ENCODE results near the gene KCNN4.

The KCNN4 gene

GRCh38 chr19:43735013-43735412 lies 45.8 kb downstream of the KCNN4 start:
- Histone ChIP-seq H3K36me3 (ENCODE audit: control insufficient read depth, insufficient read depth, low read length) (peaks cover 38% of the 10 kb centered on the region), H3K4me3 (ENCODE audit: low read depth, low read length) (no peak overlapping the region), H3K9me3 (ENCODE audit: control insufficient read depth, insufficient read depth, low read length) (no peaks in the 10 kb centered on the region), H3K4me1 (ENCODE audit: control insufficient read depth, insufficient read depth, low read length) (no peaks in the 10 kb centered on the region), H3K27me3 (ENCODE audit: control insufficient read depth, insufficient read depth, low read length) (no peaks in the 10 kb centered on the region), H3K9ac (ENCODE audit: low read depth, low read length) (no peak overlapping the region)

GRCh38 chr19:43731846-43732245 lies 48.9 kb downstream of the KCNN4 start:
- Histone ChIP-seq H3K9me3 (ENCODE audit: control insufficient read depth, insufficient read depth, low read length) (no peaks in the 10 kb centered on the region), H3K4me1 (ENCODE audit: control insufficient read depth, insufficient read depth, low read length) (no peaks in the 10 kb centered on the region), H3K36me3 (ENCODE audit: control insufficient read depth, insufficient read depth, low read length) (peaks cover 28% of the 10 kb centered on the region), H3K4me3 (ENCODE audit: low read depth, low read length) (no peak overlapping the region), H3K9ac (ENCODE audit: low read depth, low read length) (no peak overlapping the region), H3K27me3 (ENCODE audit: control insufficient read depth, insufficient read depth, low read length) (no peaks in the 10 kb centered on the region)

- Histone ChIP-seq H3K4me1 (ENCODE audit: control insufficient read depth, insufficient read depth, low read length) (no peaks in the 10 kb centered on the region), H3K9ac (ENCODE audit: low read depth, low read length) (no peak overlapping the region), H3K27me3 (ENCODE audit: control insufficient read depth, insufficient read depth, low read length) (no peaks in the 10 kb centered on the region), H3K36me3 (ENCODE audit: control insufficient read depth, insufficient read depth, low read length) (peaks cover 28% of the 10 kb centered on the region), H3K4me3 (ENCODE audit: low read depth, low read length) (no peak overlapping the region), H3K9me3 (ENCODE audit: control insufficient read depth, insufficient read depth, low read length) (no peaks in the 10 kb centered on the region)
These were observed 49.4 kb downstream of the KCNN4 start for GRCh38 chr19:43731346-43731745.

- H3K9me3 ChIP-seq (ENCODE audit: control insufficient read depth, insufficient read depth, low read length): no peaks in the 10 kb centered on the region
These were observed 50.9 kb downstream of the KCNN4 start for GRCh38 chr19:43729919-43730318.

GRCh38 chr19:43727593-43727853 lies 53.2 kb downstream of the KCNN4 start:
- no peaks in the 10 kb centered on the region for H3K4me1 ChIP-seq (ENCODE audit: control insufficient read depth, insufficient read depth, low read length)

More at GRCh38 chr19:43729919-43730318, 50.9 kb downstream of the KCNN4 start:
- Histone ChIP-seq H3K27me3 (ENCODE audit: control insufficient read depth, insufficient read depth, low read length) (no peaks in the 10 kb centered on the region), H3K36me3 (ENCODE audit: control insufficient read depth, insufficient read depth, low read length) (peaks cover 28% of the 10 kb centered on the region), H3K4me1 (ENCODE audit: control insufficient read depth, insufficient read depth, low read length) (no peaks in the 10 kb centered on the region), H3K4me3 (ENCODE audit: low read depth, low read length) (no peak overlapping the region), H3K9ac (ENCODE audit: low read depth, low read length) (no peak overlapping the region)

GRCh38 chr19:43726736-43727592 lies 53.8 kb downstream of the KCNN4 start:
- no peak overlapping the region for H3K9ac ChIP-seq (ENCODE audit: low read depth, low read length)
- H3K27me3 ChIP-seq (ENCODE audit: control insufficient read depth, insufficient read depth, low read length): no peaks in the 10 kb centered on the region

More at GRCh38 chr19:43727593-43727853, 53.2 kb downstream of the KCNN4 start:
- Histone ChIP-seq H3K9me3 (ENCODE audit: control insufficient read depth, insufficient read depth, low read length) (no peaks in the 10 kb centered on the region), H3K36me3 (ENCODE audit: control insufficient read depth, insufficient read depth, low read length) (peaks cover 10% of the 10 kb centered on the region), H3K4me3 (ENCODE audit: low read depth, low read length) (no peak overlapping the region), H3K27me3 (ENCODE audit: control insufficient read depth, insufficient read depth, low read length) (no peaks in the 10 kb centered on the region), H3K9ac (ENCODE audit: low read depth, low read length) (no peak overlapping the region)

GRCh38 chr19:43725468-43725867 lies 55.3 kb downstream of the KCNN4 start:
- Histone ChIP-seq H3K27me3 (ENCODE audit: control insufficient read depth, insufficient read depth, low read length) (no peaks in the 10 kb centered on the region), H3K4me1 (ENCODE audit: control insufficient read depth, insufficient read depth, low read length) (no peaks in the 10 kb centered on the region), H3K9ac (ENCODE audit: low read depth, low read length) (no peak overlapping the region), H3K9me3 (ENCODE audit: control insufficient read depth, insufficient read depth, low read length) (no peaks in the 10 kb centered on the region), H3K4me3 (ENCODE audit: low read depth, low read length) (no peak overlapping the region), H3K36me3 (ENCODE audit: control insufficient read depth, insufficient read depth, low read length) (peaks cover 10% of the 10 kb centered on the region)

More at GRCh38 chr19:43726736-43727592, 53.8 kb downstream of the KCNN4 start:
- no peak overlapping the region for H3K4me3 ChIP-seq (ENCODE audit: low read depth, low read length)
- peaks cover 10% of the 10 kb centered on the region for H3K36me3 ChIP-seq (ENCODE audit: control insufficient read depth, insufficient read depth, low read length)
- H3K4me1 ChIP-seq (ENCODE audit: control insufficient read depth, insufficient read depth, low read length): no peaks in the 10 kb centered on the region
- H3K9me3 ChIP-seq (ENCODE audit: control insufficient read depth, insufficient read depth, low read length): no peaks in the 10 kb centered on the region

- H3K9ac ChIP-seq (ENCODE audit: low read depth, low read length): no peak overlapping the region
- no peaks in the 10 kb centered on the region for H3K9me3 ChIP-seq (ENCODE audit: control insufficient read depth, insufficient read depth, low read length)
- H3K36me3 ChIP-seq (ENCODE audit: control insufficient read depth, insufficient read depth, low read length): peaks cover 10% of the 10 kb centered on the region
- H3K27me3 ChIP-seq (ENCODE audit: control insufficient read depth, insufficient read depth, low read length): no peaks in the 10 kb centered on the region
- no peak overlapping the region for H3K4me3 ChIP-seq (ENCODE audit: low read depth, low read length)
- no peaks in the 10 kb centered on the region for H3K4me1 ChIP-seq (ENCODE audit: control insufficient read depth, insufficient read depth, low read length)
These were observed 55.9 kb downstream of the KCNN4 start for GRCh38 chr19:43724896-43725295.

GRCh38 chr19:43723588-43723987 lies 57.2 kb downstream of the KCNN4 start:
- no peaks in the 10 kb centered on the region for H3K4me1 ChIP-seq (ENCODE audit: control insufficient read depth, insufficient read depth, low read length)
- H3K9me3 ChIP-seq (ENCODE audit: control insufficient read depth, insufficient read depth, low read length): no peaks in the 10 kb centered on the region
- H3K27me3 ChIP-seq (ENCODE audit: control insufficient read depth, insufficient read depth, low read length): no peaks in the 10 kb centered on the region
- H3K36me3 ChIP-seq (ENCODE audit: control insufficient read depth, insufficient read depth, low read length): peaks cover under 1% of the 10 kb centered on the region
- H3K9ac ChIP-seq (ENCODE audit: low read depth, low read length): no peak overlapping the region
- H3K4me3 ChIP-seq (ENCODE audit: low read depth, low read length): no peak overlapping the region

- Histone ChIP-seq H3K27me3 (ENCODE audit: control insufficient read depth, insufficient read depth, low read length) (no peaks in the 10 kb centered on the region), H3K9ac (ENCODE audit: low read depth, low read length) (no peak overlapping the region), H3K36me3 (ENCODE audit: control insufficient read depth, insufficient read depth, low read length) (no peaks in the 10 kb centered on the region), H3K4me3 (ENCODE audit: low read depth, low read length) (no peak overlapping the region), H3K4me1 (ENCODE audit: control insufficient read depth, insufficient read depth, low read length) (no peaks in the 10 kb centered on the region), H3K9me3 (ENCODE audit: control insufficient read depth, insufficient read depth, low read length) (no peaks in the 10 kb centered on the region)
These were observed 59.2 kb downstream of the KCNN4 start for GRCh38 chr19:43721469-43722048.

GRCh38 chr19:43720936-43721335 lies 59.8 kb downstream of the KCNN4 start:
- H3K9ac ChIP-seq (ENCODE audit: low read depth, low read length): no peak overlapping the region
- H3K4me1 ChIP-seq (ENCODE audit: control insufficient read depth, insufficient read depth, low read length): no peaks in the 10 kb centered on the region
- H3K4me3 ChIP-seq (ENCODE audit: low read depth, low read length): no peak overlapping the region
- H3K27me3 ChIP-seq (ENCODE audit: control insufficient read depth, insufficient read depth, low read length): no peaks in the 10 kb centered on the region
- H3K36me3 ChIP-seq (ENCODE audit: control insufficient read depth, insufficient read depth, low read length): no peaks in the 10 kb centered on the region
- H3K9me3 ChIP-seq (ENCODE audit: control insufficient read depth, insufficient read depth, low read length): no peaks in the 10 kb centered on the region

- Histone ChIP-seq H3K36me3 (ENCODE audit: control insufficient read depth, insufficient read depth, low read length) (no peaks in the 10 kb centered on the region), H3K9me3 (ENCODE audit: control insufficient read depth, insufficient read depth, low read length) (no peaks in the 10 kb centered on the region), H3K4me3 (ENCODE audit: low read depth, low read length) (no peak overlapping the region), H3K27me3 (ENCODE audit: control insufficient read depth, insufficient read depth, low read length) (no peaks in the 10 kb centered on the region), H3K9ac (ENCODE audit: low read depth, low read length) (no peak overlapping the region), H3K4me1 (ENCODE audit: control insufficient read depth, insufficient read depth, low read length) (no peaks in the 10 kb centered on the region)
These were observed 60.9 kb downstream of the KCNN4 start for GRCh38 chr19:43719918-43720317.

All from iPS-15b (cell line).